Erythroblast (primary cell): ENCODE data around the gene TUBA1C.

ENCODE experiments used
- GATA1 ChIP-seq: IDR thresholded peaks from 2 replicates; pipeline ENCODE4 v1.6.1; 2011; ENCODE audit warnings: low read depth, mild to moderate bottlenecking, control low read depth, low read length, moderate library complexity
- POLR2A ChIP-seq: IDR thresholded peaks from 2 replicates; pipeline ENCODE4 v1.6.1; 2011; ENCODE audit warnings: mild to moderate bottlenecking, low read length

DNA sequence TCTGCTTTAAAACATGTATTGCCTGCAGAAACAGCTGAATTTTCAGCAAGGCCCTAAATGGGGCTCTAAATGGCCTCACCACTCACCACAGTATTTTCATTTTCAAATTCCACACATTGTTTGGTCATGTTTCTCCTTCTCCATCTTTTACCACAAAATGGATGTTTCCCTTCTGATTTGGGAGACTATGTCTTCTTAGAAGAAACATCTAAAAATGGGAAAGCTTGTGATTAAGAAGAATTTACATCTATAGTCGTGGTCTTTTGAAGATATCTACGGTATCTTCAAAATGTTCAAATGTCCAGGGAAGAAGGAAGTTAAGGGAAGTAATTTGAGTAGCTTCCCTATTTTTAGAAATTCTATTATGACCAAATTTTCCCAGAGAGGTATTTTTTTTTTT is 20.7 kb upstream of the TUBA1C start:
- TF ChIP-seq POLR2A = no peak
- TF ChIP-seq GATA1 = no peak
